ENCODE data around the gene THSD7A. TPM values are rescaled to one million over a fixed set of nuclear protein-coding genes. Genes with fewer than 3 reads are reported as not detected.

The THSD7A gene
- total RNA-seq, 1 donor from 2014 or later: 0.35 TPM

GRCh38 chr7:11485636-11486035, 346.4 kb downstream of the THSD7A start:
- no peaks in the 10 kb centered on the region for H3K4me1 Mint-ChIP-seq (ENCODE audit: low read depth)
- no peaks in the 10 kb centered on the region for H3K27me3 Mint-ChIP-seq (ENCODE audit: low read depth)
- TF ChIP-seq, protein P1, sequence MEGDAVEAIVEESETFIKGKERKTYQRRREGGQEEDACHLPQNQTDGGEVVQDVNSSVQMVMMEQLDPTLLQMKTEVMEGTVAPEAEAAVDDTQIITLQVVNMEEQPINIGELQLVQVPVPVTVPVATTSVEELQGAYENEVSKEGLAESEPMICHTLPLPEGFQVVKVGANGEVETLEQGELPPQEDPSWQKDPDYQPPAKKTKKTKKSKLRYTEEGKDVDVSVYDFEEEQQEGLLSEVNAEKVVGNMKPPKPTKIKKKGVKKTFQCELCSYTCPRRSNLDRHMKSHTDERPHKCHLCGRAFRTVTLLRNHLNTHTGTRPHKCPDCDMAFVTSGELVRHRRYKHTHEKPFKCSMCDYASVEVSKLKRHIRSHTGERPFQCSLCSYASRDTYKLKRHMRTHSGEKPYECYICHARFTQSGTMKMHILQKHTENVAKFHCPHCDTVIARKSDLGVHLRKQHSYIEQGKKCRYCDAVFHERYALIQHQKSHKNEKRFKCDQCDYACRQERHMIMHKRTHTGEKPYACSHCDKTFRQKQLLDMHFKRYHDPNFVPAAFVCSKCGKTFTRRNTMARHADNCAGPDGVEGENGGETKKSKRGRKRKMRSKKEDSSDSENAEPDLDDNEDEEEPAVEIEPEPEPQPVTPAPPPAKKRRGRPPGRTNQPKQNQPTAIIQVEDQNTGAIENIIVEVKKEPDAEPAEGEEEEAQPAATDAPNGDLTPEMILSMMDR (IDR thresholded peaks at IDR 0.05): no peak
- no peak overlapping the region for H3K27ac Mint-ChIP-seq (ENCODE audit: unreplicated experiment)
- no peak overlapping the region for H3K4me3 Mint-ChIP-seq (ENCODE audit: unreplicated experiment)
- no peak for DNase-seq (ENCODE audit: low spot score)
- no peaks in the 10 kb centered on the region for H3K9me3 Mint-ChIP-seq (ENCODE audit: low read depth)
- no peaks in the 10 kb centered on the region for H3K36me3 Mint-ChIP-seq (ENCODE audit: low read depth)

DNA sequence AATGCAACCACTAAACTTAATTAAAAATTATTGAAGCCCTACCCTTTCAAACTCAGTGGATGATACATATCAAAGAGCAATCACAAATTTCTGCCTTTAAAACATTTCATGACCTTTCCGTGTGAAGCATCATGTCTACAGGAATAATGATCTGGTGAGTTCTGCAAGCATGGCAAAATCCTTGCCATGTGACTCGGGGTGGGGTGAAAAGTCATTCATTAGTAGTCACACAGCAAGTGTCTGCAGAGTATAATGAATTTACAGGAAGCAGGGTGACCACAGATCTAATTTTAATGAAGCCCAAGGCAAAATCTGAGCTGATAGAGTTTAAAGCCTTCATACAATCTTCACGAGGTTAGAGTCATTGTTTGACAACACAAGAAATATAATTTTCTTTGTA, 351.9 kb downstream of the THSD7A start:
- H3K27me3 Mint-ChIP-seq (ENCODE audit: low read depth): no peaks in the 10 kb centered on the region
- DNase-seq (ENCODE audit: low spot score): no peak
- H3K4me1 Mint-ChIP-seq (ENCODE audit: low read depth): no peaks in the 10 kb centered on the region
- H3K9me3 Mint-ChIP-seq (ENCODE audit: low read depth): no peaks in the 10 kb centered on the region
- TF ChIP-seq, protein P1 (IDR thresholded peaks at IDR 0.05): no peak
- no peak overlapping the region for H3K27ac Mint-ChIP-seq (ENCODE audit: unreplicated experiment)
- H3K4me3 Mint-ChIP-seq (ENCODE audit: unreplicated experiment): no peak overlapping the region
- H3K36me3 Mint-ChIP-seq (ENCODE audit: low read depth): peaks cover 1% of the 10 kb centered on the region

DNA sequence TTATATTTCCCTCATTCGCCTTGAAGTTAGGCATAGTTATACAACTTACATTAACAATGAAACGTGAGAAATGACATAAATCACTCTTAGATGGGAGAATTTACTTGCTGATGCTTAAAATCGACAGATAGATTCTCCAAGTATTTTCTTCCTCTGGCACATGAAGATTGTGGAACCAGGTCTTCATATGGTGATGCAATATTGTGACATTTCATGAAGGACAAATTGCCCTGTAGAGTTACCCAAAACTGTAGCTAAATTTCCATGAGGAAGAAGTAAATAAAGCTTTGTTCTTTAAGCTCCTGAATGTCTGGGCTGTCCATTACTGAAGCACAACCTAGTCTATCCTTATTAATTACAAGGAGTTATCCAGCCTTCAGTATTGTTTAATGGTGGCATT, 353.1 kb downstream of the THSD7A start:
- DNase-seq (ENCODE audit: low spot score): no peak
- H3K36me3 Mint-ChIP-seq (ENCODE audit: low read depth): peaks cover 1% of the 10 kb centered on the region
- no peaks in the 10 kb centered on the region for H3K9me3 Mint-ChIP-seq (ENCODE audit: low read depth)
- TF ChIP-seq, protein P1 (IDR thresholded peaks at IDR 0.05): no peak
- no peaks in the 10 kb centered on the region for H3K27me3 Mint-ChIP-seq (ENCODE audit: low read depth)
- H3K4me3 Mint-ChIP-seq (ENCODE audit: unreplicated experiment): no peak overlapping the region
- H3K27ac Mint-ChIP-seq (ENCODE audit: unreplicated experiment): no peak overlapping the region
- no peaks in the 10 kb centered on the region for H3K4me1 Mint-ChIP-seq (ENCODE audit: low read depth)

DNA sequence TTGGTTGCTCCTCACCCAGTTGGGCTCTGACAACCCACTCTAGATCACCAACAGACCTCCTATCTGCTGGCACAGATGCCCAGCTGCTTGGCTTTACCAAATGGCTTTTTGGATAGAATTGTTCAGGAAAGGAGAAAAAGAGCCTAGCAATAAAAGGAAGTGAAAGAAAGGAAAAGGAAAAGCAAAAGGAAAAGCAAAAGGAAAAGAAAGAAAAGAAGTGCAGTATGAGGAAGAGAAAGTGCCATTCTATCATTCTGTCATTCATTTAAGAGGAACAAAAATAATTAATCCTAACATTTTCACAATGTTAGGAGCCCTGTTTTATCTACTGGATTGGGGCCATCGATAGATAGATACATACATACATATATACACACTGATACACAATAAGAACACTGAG, 353.6 kb downstream of the THSD7A start:
- no peak overlapping the region for H3K4me3 Mint-ChIP-seq (ENCODE audit: unreplicated experiment)
- TF ChIP-seq, protein P1 (IDR thresholded peaks at IDR 0.05): no peak
- no peaks in the 10 kb centered on the region for H3K9me3 Mint-ChIP-seq (ENCODE audit: low read depth)
- H3K27me3 Mint-ChIP-seq (ENCODE audit: low read depth): no peaks in the 10 kb centered on the region
- no peak for DNase-seq (ENCODE audit: low spot score)
- H3K4me1 Mint-ChIP-seq (ENCODE audit: low read depth): no peaks in the 10 kb centered on the region
- no peak overlapping the region for H3K27ac Mint-ChIP-seq (ENCODE audit: unreplicated experiment)
- peaks cover 1% of the 10 kb centered on the region for H3K36me3 Mint-ChIP-seq (ENCODE audit: low read depth)

DNA sequence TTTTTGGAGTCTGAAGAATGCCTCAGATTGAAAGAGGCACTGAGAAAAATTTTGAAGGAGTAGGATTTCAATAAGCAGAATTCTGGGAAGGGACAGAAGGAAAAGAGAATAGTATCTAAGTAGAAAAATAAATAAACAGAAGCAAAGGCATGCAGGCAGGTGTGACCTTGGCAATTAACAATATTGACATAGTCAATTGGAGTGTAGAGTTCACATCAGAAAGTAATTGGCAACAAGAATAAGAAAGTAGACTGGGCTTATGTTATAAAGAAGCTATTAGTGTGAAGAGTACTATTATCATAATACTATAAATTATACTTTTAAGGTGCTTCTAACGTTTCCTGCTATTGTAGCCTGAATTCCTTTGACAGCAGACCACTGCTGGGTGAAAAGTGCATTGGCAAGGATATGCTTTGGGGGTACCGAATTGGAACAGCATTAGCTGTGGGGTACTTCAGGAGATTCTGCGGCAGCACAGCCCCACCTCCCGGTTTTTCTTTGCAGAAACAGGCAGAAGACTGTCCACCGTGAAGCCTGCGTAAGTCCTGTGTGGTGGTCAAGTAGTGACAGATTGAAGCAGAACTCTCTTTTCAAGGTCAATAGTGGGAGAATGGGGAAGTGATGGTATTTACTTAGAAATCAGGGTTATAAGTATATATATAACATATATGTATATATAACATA, 357.0 kb downstream of the THSD7A start:
- Mint-ChIP-seq H3K4me1 (ENCODE audit: low read depth) (no peaks in the 10 kb centered on the region), H3K27ac (ENCODE audit: unreplicated experiment) (no peak overlapping the region), H3K27me3 (ENCODE audit: low read depth) (no peaks in the 10 kb centered on the region), H3K9me3 (ENCODE audit: low read depth) (no peaks in the 10 kb centered on the region), H3K4me3 (ENCODE audit: unreplicated experiment) (no peak overlapping the region), H3K36me3 (ENCODE audit: low read depth) (peaks cover 1% of the 10 kb centered on the region)
- TF ChIP-seq, protein P1 (IDR thresholded peaks at IDR 0.05): no peak
- DNase-seq (ENCODE audit: low spot score): no peak

Measured in chondrocyte (in vitro differentiated cells).